ENCODE measurements around the gene LCK.
"Not testable (repeated sequence)": the region's sequence is repeated elsewhere in the genome, so short reads cannot be mapped to it uniquely, and the experiment has no call there.

Gene LCK

DNA sequence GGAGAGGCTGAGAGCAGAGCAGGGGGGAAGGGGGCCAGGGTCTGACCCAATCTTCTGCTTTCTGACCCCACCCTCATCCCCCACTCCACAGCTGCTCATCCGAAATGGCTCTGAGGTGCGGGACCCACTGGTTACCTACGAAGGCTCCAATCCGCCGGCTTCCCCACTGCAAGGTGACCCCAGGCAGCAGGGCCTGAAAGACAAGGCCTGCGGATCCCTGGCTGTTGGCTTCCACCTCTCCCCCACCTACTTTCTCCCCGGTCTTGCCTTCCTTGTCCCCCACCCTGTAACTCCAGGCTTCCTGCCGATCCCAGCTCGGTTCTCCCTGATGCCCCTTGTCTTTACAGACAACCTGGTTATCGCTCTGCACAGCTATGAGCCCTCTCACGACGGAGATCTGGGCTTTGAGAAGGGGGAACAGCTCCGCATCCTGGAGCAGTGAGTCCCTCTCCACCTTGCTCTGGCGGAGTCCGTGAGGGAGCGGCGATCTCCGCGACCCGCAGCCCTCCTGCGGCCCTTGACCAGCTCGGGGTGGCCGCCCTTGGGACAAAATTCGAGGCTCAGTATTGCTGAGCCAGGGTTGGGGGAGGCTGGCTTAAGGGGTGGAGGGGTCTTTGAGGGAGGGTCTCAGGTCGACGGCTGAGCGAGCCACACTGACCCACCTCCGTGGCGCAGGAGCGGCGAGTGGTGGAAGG, 23.7 kb downstream of the LCK start:
- DNase-seq = no peak

DNA sequence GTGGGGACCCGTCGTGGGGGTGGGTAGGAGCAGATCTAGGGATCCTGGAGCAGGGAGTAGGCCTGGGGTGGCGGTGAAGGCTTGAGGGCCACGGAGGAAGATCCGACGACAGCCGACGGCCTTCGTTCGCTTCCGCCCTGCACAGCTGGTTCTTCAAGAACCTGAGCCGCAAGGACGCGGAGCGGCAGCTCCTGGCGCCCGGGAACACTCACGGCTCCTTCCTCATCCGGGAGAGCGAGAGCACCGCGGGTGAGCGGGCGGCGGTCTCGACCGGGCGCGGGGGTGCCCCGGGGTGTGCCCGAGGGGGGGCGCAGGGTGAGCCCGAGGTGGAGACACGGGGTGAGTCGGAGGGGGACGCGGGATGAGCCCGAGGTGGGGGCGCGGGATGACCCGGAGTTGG, 24.4 kb downstream of the LCK start:
- no peak for DNase-seq

DNA sequence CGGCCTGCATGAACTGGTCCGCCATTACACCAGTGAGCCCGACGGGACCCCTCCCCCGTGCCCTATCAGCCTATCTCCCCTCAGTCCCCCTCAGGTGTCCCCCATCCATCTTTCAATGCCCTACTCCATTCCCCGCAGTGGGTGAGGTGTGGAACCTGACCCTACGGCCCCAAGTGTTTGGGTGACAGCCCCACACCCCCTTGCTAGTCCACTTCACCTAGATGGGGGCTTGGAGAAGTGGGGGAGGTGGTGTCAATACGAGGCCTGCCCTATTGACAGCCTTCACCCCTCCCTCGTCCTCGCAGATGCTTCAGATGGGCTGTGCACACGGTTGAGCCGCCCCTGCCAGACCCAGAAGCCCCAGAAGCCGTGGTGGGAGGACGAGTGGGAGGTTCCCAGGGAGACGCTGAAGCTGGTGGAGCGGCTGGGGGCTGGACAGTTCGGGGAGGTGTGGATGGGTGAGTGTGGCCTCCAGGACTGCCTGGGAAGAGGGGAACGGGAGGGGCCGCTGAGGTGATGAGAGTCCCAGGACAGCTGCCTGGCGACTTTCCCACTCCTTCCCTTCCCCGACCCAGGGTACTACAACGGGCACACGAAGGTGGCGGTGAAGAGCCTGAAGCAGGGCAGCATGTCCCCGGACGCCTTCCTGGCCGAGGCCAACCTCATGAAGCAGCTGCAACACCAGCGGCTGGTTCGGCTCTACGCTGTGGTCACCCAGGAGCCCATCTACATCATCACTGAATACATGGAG, 25.1 kb downstream of the LCK start:
- DNase-seq = no peak

DNA sequence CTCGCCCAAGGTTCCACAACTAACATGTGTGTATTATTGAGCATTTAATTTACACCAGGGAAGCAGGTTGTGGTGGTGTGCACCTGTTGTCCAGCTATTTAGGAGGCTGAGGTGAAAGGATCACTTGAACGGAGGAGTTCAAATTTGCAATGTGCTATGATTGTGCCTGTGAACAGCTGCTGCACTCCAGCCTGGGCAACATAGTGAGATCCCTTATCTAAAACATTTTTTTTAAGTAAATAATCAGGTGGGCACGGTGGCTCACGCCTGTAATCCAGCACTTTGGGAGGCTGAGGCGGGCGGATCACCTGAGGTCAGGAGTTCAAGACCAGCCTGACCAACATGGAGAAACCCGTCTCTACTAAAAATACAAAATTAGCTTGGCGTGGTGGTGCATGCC, 33.7 kb downstream of the LCK start:
- not testable (repeated sequence) for DNase-seq

DNA sequence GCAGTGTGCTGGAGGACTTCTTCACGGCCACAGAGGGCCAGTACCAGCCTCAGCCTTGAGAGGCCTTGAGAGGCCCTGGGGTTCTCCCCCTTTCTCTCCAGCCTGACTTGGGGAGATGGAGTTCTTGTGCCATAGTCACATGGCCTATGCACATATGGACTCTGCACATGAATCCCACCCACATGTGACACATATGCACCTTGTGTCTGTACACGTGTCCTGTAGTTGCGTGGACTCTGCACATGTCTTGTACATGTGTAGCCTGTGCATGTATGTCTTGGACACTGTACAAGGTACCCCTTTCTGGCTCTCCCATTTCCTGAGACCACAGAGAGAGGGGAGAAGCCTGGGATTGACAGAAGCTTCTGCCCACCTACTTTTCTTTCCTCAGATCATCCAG, 34.6 kb downstream of the LCK start:
- no peak for DNase-seq

DNA sequence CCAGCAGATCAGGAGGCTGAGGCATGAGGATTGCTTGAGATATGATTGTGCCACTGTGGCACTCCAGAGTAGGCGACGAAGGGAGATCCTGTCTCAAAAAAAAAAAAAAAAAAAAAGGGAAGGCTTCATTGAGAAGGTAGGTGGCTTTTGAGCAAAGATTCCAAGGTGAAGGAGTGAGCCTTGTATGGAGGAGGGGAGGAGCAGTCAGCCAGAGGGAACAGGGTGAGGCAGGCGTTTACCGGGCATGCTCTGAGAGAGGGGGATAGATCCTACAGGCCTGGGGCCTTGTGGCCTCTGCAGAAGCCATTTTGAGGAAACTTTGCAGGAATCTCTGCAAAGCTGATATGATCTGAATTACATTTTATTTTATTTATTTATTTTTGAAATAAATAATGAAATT, 35.7 kb downstream of the LCK start:
- no peak for DNase-seq

DNA sequence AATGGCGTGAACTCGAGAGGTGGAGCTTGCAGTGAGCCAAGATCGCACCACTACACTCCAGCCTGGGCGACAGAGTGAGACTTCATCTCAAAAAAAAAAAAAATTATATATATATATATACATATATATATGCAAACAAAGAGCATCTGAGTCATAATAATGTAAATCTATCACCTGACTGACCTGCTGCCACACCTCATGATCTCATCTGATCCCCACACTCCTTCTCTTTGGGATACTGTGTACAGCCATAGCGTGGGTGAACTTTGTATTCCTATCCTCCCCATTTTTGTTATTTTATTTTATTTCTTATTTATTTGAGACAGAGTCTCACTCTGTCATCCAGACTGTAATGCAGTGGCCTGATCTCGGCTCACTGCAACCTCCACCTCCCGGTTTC, 38.2 kb downstream of the LCK start:
- DNase-seq = no peak

DNA sequence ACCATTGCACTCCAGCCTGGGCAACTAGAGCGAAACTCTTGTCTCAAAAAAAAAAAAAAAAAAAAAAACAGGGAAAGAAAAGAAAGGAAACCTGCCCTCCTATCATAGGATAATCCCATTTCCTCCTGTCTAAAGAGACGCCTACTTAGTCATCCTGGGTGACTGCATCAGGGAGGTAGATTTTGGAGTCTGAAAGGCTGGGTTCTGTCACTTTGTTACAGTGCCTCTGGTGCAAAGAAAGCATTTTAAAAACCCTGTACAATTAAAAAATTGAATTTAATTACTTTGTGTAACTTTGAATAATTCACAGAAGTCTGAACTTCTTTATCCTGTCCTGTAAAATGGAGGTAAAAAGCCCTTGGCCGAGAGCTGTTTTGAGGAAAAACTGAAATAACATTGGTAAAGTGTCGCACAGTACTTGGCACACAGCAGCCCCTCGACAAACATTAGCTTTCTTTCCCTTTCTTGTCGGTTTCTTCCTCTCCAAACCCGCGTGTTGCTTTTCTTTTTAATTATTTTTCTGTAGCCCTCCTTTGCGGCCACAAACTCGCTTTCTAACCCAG, 40.2 kb downstream of the LCK start:
- no peak for DNase-seq

DNA sequence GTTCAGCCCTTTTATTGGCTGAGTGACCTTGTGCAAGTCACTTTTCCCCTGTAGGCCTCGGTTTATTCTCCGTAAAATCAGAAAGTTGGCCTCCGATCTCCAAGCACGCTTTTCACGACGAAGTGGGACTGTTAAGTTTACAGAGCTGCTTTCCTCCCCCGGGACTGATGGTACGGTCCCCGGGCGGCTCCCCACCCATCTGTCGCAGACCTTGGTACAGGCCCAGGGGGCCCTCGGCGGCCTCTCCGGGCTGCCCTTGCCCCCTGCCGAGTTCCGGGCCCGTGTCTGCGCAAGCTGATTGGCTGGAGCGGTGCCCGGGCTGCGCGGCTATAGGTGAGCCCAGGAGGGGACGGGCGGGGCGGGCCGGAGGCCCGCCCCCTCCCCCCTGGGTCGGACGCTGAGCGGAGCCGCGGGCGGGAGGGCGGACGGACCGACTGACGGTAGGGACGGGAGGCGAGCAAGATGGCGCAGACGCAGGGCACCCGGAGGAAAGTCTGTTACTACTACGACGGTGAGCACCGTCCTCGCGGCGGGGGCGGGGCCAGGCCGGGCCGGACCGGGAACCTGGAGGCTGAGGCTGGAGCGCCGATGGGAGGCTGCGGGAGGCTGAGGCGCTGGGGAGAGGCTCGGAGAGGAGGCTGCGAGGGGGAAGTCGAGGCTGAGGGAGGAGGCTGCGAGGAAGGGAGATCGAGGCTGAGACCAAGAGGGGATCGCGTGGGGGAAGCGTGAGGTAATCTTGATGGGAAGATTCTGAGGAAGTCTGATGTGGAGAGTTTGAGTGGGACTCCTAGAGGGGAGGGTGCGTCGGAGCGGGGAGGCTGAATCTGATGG, 40.9 kb downstream of the LCK start, which contains the start of gene HDAC1:
TSS of gene HDAC1 (plus strand) at position 376 of the 831 bp plus-strand sequence. CDS start at position 463, 87 bp downstream.
- peak; percentile 99 for DNase-seq

DNA sequence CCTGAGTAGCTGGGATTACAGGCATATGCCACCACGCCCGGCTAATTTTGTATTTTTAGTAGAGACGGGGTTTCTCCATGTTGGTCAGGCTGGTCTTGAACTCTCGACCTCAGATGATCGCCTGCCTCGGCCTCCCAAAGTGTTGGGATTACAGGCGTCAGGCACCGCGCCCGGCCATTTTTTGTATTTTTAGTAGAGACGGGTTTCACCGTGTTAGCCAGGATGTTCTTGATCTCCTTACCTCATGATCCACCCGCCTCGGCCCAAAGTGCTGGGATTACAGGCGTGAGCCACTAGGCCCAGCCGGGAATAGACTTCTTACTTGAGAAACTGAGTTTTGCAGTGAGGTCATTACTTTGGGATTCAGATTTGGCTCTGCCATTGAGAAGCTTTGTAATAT, 47.1 kb downstream of the LCK start:
- not testable (repeated sequence) for DNase-seq

DNA sequence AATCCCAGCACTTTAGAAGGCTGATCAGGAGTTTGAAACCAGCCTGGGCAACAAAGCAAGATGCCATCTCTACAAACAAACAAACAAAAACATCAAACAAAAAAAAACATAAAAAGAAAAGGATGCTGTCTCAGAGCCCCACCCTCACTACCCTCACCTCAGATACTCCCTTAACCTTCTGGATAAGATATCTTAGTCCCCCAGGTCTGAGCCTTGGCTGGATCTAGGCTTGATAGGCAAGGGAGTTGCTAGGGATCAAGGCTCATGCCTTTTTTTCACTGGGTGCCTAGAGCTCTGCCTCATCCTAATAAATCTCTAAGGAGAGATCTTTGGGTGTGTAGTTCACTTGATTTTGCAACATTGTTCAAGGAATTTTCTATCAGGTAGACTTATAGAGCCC, 48.3 kb downstream of the LCK start:
- DNase-seq = no peak

DNA sequence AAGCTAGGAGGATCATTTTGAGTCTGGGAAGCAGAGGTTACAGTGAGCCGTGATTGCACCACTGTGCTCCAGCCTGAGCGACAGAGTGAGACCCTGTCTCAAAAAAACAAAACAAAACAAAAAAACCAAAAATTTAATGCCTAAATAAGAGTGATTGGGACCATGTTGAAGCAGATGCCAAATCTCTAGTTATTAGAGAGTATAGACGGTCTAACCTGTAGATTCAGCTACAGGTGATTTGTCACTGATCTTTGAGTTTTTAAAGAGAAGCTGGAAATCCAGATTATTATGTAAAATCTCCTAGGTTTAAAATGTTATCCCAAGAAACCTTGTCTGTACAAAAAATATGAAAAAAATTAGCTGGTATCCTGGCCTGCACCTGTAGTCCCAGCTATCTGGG, 52.3 kb downstream of the LCK start:
- DNase-seq = no peak

DNA sequence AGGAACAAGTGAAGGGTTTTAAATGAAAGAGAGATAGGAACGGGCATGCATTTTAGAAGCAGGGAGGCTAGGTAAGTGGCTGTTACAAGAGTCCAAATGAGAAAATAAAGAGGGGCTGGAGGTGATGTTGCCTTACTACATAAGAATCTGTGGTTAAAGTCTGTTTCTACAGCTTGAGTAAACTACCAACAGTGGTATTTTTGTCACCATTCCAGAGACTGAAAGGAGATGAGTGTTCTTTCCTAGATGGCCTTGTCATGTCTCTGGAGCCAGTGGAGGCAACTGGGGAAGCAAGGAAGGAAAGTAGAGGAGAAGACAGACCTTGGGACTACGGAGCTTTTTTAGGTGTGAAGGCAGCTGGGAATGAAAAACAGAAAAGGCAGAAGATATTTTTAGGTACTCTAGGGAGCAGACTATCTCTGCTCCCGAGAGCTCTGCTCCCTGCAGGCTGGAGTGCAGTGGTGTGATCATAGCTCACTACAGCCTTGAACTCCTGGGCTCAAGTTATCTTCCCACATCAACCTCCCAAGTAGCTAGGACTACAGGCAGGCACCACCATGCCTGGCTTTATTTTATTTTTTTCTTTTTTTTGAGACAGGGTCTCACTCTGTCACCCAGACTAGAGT, 53.0 kb downstream of the LCK start:
- no peak for DNase-seq

DNA sequence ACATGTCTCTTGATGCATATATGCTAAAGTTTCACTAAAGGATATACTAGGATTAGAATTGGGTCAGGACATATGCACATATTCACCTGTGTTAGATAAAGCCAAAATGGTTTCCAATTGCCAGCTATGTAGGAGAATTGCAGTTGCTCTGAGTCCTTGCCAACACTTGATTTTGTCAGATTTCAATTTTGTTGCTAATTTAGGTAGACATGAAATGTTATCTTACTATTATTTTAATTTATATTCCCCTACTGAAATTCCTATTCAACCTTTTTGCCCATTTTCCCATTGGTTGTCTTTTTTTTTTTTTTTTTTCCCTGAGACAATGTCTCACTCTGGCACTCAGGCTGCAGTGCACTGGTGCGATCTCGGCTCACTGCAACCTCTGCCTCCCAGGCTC, 54.2 kb downstream of the LCK start:
- DNase-seq = no peak

DNA sequence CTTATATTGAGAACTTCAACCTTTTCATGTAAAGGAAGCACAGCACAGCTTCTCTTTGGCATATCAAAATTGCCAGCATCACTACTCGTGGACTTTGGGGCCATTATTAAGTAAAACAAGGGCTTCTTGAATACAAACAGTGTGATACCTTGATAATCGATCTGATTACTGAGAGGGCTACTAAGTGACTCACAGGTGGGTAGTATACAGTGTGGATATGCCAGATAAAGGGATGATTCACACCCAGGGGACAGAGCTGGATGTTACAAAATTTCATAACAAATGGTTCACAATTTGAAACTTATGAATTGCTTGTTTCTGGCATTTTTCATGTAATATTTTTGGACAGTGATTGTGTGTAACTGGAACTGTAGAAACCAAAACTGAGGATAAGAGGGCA, 56.3 kb downstream of the LCK start:
- DNase-seq = no peak

DNA sequence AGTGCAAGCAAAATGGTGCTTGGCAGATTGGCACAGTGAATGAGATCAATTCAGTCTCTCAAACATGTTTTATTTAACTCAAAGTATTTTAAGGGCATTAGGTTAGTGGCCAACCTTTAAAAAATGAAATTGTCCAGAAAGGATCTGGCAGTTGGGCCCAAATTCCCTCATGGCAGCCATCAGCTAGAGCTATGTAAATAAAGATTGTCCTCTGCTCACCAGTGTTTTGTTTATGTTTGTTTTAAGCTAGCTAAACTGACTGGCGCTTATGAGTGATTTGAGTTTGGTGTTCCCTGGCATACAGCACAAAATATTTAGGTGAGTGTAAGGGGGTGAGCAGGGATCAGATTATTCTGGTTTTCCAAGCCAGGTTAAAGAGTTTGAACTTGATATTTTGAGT, 58.9 kb downstream of the LCK start:
- DNase-seq = no peak

DNA sequence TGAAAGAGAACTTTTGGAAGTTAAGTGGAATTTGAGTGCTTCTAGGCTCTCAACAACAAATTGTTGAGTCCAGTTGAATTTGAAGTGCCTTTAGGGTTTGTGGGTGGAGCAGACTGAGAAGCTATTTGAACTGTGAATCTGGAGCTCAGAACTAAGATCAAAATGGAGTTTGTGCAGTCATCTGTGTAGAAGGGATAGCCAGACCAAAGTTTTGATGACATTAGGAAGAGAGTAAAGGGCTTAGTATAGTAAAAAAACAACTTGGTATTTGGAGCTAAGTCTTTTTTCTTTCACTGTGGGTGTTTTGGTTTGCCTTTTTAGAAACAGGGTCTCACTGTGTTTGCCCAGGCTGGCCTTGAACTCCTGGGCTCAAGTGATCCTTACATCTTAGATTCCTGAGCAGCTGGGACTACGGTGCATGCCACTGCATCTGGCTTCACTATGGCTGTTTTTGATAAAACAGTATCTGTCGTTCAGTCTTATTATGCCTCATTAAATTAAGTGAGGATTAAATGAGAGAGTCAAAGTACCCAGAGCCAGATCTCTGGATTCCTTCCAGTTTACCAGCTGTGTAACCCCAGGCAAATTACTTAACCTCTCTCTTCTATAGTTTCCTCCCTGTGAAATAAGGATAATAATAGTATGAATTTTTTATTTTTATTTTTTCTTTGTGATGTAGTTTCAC, 60.8 kb downstream of the LCK start:
- DNase-seq = no peak

DNA sequence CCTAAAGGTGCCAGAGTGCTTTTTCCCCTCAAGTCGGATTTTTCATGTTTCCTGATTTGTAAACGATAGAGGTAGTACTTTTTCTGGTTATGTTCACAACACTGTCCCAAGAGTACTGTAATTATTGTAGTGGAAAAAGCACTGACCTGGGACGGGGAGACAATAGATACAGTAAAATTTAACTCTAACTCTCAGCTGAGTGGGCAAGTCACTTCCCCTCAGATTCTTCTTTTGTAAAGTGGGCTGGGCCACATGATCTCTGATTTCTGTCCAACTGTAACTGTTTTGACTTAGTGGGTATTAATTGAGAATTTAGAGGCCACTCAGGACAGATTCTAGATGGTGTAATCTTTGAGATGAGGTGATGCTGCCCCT, 65.8 kb downstream of the LCK start:
- DNase-seq = no peak

DNA sequence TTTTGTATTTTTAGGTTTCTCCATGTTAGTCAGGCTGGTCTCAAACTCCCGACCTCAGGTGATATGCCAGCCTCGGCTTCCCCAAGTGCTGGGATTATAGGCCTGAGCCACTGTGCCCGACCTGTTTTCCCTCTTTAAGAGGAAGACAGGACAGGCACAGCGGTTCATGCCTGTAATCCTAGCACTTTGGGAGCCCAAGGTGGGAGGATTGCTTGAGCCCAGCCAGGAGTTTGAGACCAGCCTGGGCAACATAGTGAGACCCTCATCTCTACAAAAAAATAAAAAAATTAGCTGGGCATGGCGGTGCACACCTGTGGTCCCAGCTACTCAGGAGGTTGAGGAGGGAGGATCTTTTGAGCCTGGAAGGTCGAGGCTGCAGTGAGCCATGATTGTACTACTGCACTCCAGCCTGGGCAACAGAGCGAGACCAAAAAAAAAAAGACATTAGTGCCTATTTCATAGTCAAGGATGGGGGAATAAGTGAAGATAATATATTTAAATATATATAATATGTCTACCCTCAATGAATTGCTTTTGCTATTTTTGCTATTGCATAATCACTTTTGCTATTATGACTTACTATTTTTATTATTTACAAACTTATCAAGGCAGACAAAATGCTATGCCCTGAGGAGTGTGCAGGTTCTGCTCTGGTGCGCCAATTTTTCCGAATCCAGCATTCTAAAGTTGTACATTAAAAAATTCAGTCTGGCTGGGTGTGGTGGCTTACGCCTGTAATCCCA, 67.2 kb downstream of the LCK start:
- no peak for DNase-seq

DNA sequence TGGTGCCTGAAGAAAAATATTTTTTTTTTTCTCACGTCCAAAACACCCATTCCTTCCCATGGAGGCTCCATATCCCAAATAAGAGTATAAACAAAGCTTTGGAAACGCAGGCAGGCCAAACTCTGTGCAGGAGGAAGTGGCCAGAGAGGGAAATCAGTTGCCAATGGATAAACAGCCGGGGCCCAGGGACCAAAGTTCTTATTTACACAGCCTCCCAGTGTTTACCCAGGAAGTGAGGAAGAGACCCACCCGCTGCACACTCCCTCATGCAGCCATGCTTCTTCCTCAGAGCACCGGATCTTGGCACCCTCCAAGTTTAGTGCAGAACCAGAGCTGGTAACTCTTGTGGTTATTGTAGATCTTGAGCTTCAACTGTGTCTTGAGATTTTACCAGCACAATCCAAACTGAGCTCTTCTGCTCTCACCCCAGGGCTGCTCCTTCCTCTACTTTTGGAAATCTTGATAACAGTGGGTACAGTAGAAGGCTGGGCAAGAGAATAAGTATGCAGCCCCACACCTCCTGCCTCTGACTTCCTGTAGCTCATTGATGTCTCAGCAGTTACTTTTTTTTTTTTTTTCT, 70.7 kb downstream of the LCK start:
- peak; percentile 51 for DNase-seq

DNA sequence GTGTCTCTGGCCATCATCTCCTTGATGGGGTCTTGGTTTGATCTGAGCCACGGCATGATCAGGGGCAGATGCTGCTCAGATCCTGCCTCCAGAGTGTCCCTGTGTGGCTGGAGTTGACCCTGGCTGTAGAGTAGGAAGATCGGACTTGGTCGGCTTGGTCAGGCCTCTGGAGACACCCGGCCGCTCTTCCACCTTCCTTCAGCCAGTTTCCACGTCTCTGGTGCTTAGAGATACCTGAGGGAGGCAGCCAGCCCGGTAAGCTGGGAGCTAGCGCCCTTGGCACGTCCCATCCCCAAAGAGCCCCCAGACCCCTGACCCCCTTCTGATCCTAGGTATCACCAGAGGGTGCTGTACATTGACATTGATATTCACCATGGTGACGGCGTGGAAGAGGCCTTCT, 76.1 kb downstream of the LCK start:
- DNase-seq = no peak

Data from CD4-positive, alpha-beta T cell treated with Interleukin-10 for 1 hour (primary cell).